SK-N-SH (cell line): ENCODE data around the gene CDH15. TPM values are rescaled to one million over a fixed set of nuclear protein-coding genes. Genes with fewer than 3 reads are reported as not detected.

Experiments used
- CTCF ChIA-PET: fragments of 300-600, 350-600 bp; formaldehyde crosslinking; extraction: SDS; loops from one replicate; lab custom pipeline; 2021; lab: Yijun Ruan, JAX
- POLR2A ChIA-PET: fragments of 350-600 bp; sonication (Branson Sonifier 250); formaldehyde crosslinking; extraction: SDS; loops from one replicate; lab custom pipeline; 2020; ENCODE audit warnings: antibody characterized with exemption, inconsistent platforms; lab: Yijun Ruan, JAX
- DNase-seq: peaks from one replicate; pipeline ENCODE4 v3.0.0; 2012
- H2AFZ ChIP-seq: fragments of 200-600 bp; sonication (generic); 2 replicates; pipeline ENCODE4 v1.8.1; 2016; ENCODE audit warnings: antibody characterized with exemption, mild to moderate bottlenecking, low read depth
- H3F3A ChIP-seq: fragments of 200-600 bp; sonication (generic); replicated peaks from 2 replicates; pipeline ENCODE3; 2016; ENCODE audit warnings: antibody characterized with exemption, mild to moderate bottlenecking; ENCODE audit not compliant: insufficient read depth
- H3K27ac ChIP-seq, 2 experiments: fragments of 200-500 bp in 1 of 2; fragments of 200-600 bp in 1 of 2; sonication (Bioruptor generic) in 1 of 2; sonication (generic), shearing (Covaris generic) in 1 of 2; 2 replicates each; pipeline versions ENCODE4 v1.5.1 to v1.6.1; 2014 to 2016; ENCODE audit warnings: low read depth in 2 of 2, inconsistent platforms in 1 of 2, low read length in 1 of 2, mild to moderate bottlenecking in 1 of 2, mixed read lengths in 1 of 2
- H3K27me3 ChIP-seq: fragments of 200-600 bp; sonication (generic), shearing (Covaris generic); 2 replicates; pipeline ENCODE4 v1.6.1; 2016; ENCODE audit warnings: mixed run types; ENCODE audit not compliant: insufficient read depth
- H3K36me3 ChIP-seq, 2 experiments: fragments of 200-500 bp in 1 of 2; fragments of 200-600 bp in 1 of 2; sonication (Bioruptor generic) in 1 of 2; sonication (generic) in 1 of 2; replicated peaks in 1 of 2; 2 replicates each; pipeline versions ENCODE3 to v1.5.1; 2014 to 2016; ENCODE audit warnings: low read length in 1 of 2, mild to moderate bottlenecking in 1 of 2; ENCODE audit not compliant: insufficient read depth in 2 of 2, control insufficient read depth in 1 of 2
- H3K4me1 ChIP-seq, 2 experiments: fragments of 200-500 bp in 1 of 2; fragments of 200-600 bp in 1 of 2; sonication (Bioruptor generic) in 1 of 2; sonication (generic), shearing (Covaris generic) in 1 of 2; 2 replicates each; pipeline versions ENCODE4 v1.5.1 to v1.6.1; 2014 to 2016; ENCODE audit warnings: low read depth in 1 of 2, low read length in 1 of 2, mixed run types in 1 of 2; ENCODE audit not compliant: insufficient read depth in 2 of 2, control insufficient read depth in 1 of 2
- H3K4me2 ChIP-seq: fragments of 200-600 bp; sonication (generic), shearing (Covaris generic); 2 replicates; pipeline ENCODE4 v1.6.1; 2017; ENCODE audit warnings: mixed run types
- H3K4me3 ChIP-seq, 2 experiments: fragments of 200-500 bp in 1 of 2; fragments of 200-600 bp in 1 of 2; sonication (Bioruptor generic) in 1 of 2; sonication (generic), shearing (Covaris generic) in 1 of 2; 2 replicates each; pipeline versions ENCODE4 v1.5.1 to v1.8.1; 2014 to 2016; ENCODE audit warnings: low read depth in 2 of 2, inconsistent platforms in 1 of 2, low read length in 1 of 2, mild to moderate bottlenecking in 1 of 2, mixed read lengths in 1 of 2, moderate library complexity in 1 of 2
- H3K79me2 ChIP-seq: fragments of 200-600 bp; sonication (generic); 2 replicates; pipeline ENCODE4 v1.8.1; 2017; ENCODE audit warnings: mild to moderate bottlenecking; ENCODE audit not compliant: insufficient read depth
- H3K9ac ChIP-seq: fragments of 200-600 bp; sonication (generic); 2 replicates; pipeline ENCODE4 v1.6.1; 2017; ENCODE audit warnings: mixed run types
- H3K9me2 ChIP-seq: fragments of 200-600 bp; sonication (generic); 2 replicates; pipeline ENCODE4 v1.6.1; 2017; ENCODE audit warnings: mixed run types
- H3K9me3 ChIP-seq: fragments of 200-600 bp; sonication (generic); 2 replicates; pipeline ENCODE4 v1.6.1; 2017; ENCODE audit warnings: mixed run types, mild to moderate bottlenecking, moderate library complexity
- H4K20me1 ChIP-seq: fragments of 200-600 bp; sonication (generic); 2 replicates; pipeline ENCODE4 v1.6.1; 2017; ENCODE audit warnings: mild to moderate bottlenecking, mixed run types; ENCODE audit not compliant: insufficient read depth
- EP300 ChIP-seq, 2 experiments: IDR thresholded peaks; 2 replicates each; pipeline versions ENCODE4 v1.4.0 to v1.6.1; 2012; ENCODE audit warnings: borderline replicate concordance in 1 of 2, low read depth in 1 of 2, low read length in 1 of 2
- GATA2 ChIP-seq: sonication (generic); formaldehyde crosslinking; IDR thresholded peaks from 2 replicates; pipeline ENCODE4 v1.5.0; 2020; ENCODE audit warnings: mild to moderate bottlenecking, missing genetic modification reagents
- NFIC ChIP-seq: IDR thresholded peaks from 2 replicates; pipeline ENCODE4 v1.4.0; 2012; ENCODE audit warnings: borderline replicate concordance
- NRF1 ChIP-seq: IDR thresholded peaks from 2 replicates; pipeline ENCODE4 v1.6.1; 2012; ENCODE audit warnings: low read depth, mild to moderate bottlenecking, low read length
- RFX5 ChIP-seq: IDR thresholded peaks from 2 replicates; pipeline ENCODE4 v1.6.1; 2012; ENCODE audit warnings: mild to moderate bottlenecking, improper control_type of control experiment, low read length
- TAF1 ChIP-seq: IDR thresholded peaks from 2 replicates; pipeline ENCODE4 v1.6.1; 2012; ENCODE audit warnings: low read depth, mild to moderate bottlenecking, low read length, moderate library complexity, borderline replicate concordance
- YY1 ChIP-seq: IDR thresholded peaks from 2 replicates; pipeline ENCODE4 v1.4.0; 2012; ENCODE audit warnings: low read depth, mild to moderate bottlenecking
- WGBS: methylation state at CpG from one replicate; pipeline ENCODE4 v1.1.6; 2017; ENCODE audit warnings: low lambda C conversion rate; 5-methylcytosine and 5-hydroxymethylcytosine counted together
- polyA plus RNA-seq, 3 experiments: library from polyadenylated mRNA; depleted of rRNA; stranded (reverse); fragments of >200 nt; gene quantifications; 2 replicates each; pipeline ENCODE4 v1.2.3, GENCODE V29; 2012
- TF ChIP-seq, protein P1 (sequence below): IDR thresholded peaks from 2 replicates; pipeline ENCODE4; 2012
- TF ChIP-seq, protein P2 (sequence below): IDR thresholded peaks from 2 replicates; pipeline ENCODE4 v1.6.1; 2012; ENCODE audit warnings: mild to moderate bottlenecking, low read depth, low read length, moderate library complexity

CDH15 gene
- polyA plus RNA-seq, 1 of the 3 experiments (the other 2 are of a cell fraction), result 0.03 TPM

DNA sequence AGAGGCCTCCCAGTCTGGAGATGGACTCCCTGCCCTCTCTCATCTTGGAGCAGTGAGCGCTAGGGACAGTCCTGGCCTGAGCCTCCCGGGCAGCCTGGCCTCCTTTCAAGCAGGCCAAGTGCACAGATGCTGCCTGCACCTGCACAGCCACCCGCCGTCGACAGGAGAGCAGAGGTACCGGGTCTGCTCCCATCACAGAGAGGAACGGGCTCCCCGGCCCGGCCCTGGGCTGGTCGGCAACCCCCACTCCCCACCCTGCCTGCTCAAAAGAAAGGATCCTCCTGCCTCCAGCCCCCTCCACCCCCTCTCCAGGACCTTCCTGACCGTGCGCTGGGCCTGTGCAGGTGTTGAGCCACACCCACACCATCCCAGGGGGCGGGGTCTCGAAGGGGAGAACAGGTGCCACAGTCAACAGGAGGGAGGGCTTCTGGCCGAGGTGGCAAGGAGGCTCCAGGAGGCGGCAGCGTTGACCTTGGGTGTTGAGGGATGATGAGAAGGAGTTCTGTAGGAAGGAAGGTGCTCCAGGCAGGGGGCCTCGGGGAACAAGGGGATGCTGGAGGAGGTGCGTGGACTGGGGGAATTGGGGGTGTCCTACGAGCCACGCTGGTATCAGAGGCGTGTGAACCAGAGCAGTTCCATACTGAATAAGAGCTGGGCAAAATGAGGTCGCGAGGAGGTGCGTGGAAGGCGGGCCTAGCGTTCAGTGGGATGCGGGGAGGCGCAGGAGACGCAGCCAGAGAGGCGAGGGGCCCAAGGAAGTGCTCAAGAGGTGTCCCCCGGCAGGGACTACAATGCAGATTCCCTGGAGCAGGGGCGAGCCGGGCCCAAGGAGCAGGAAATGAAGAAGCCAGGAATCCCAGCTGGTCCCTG lies 967 bp upstream of the CDH15 start:
- H4K20me1 ChIP-seq, result 0 out of 2 replicates have a peak, but pooled peaks cover 7% of the 10 kb centered on the region
- 50% methylated on average over 24 of the region's 34 CpGs for WGBS
- TF ChIP-seq RFX5 (no peak), EP300 (IDR thresholded peaks at IDR 0.05; ENCODE audit: borderline replicate concordance in 1 of 2, low read depth in 1 of 2, low read length in 1 of 2) (no peak), GATA2 (CRISPR knock-in tag) (no peak), TAF1 (no peak), NRF1 (no peak), YY1 (no peak)
- TF ChIP-seq, protein P1, sequence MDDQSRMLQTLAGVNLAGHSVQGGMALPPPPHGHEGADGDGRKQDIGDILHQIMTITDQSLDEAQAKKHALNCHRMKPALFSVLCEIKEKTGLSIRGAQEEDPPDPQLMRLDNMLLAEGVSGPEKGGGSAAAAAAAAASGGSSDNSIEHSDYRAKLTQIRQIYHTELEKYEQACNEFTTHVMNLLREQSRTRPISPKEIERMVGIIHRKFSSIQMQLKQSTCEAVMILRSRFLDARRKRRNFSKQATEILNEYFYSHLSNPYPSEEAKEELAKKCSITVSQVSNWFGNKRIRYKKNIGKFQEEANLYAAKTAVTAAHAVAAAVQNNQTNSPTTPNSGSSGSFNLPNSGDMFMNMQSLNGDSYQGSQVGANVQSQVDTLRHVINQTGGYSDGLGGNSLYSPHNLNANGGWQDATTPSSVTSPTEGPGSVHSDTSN, result no peak
- TF ChIP-seq, protein P2, sequence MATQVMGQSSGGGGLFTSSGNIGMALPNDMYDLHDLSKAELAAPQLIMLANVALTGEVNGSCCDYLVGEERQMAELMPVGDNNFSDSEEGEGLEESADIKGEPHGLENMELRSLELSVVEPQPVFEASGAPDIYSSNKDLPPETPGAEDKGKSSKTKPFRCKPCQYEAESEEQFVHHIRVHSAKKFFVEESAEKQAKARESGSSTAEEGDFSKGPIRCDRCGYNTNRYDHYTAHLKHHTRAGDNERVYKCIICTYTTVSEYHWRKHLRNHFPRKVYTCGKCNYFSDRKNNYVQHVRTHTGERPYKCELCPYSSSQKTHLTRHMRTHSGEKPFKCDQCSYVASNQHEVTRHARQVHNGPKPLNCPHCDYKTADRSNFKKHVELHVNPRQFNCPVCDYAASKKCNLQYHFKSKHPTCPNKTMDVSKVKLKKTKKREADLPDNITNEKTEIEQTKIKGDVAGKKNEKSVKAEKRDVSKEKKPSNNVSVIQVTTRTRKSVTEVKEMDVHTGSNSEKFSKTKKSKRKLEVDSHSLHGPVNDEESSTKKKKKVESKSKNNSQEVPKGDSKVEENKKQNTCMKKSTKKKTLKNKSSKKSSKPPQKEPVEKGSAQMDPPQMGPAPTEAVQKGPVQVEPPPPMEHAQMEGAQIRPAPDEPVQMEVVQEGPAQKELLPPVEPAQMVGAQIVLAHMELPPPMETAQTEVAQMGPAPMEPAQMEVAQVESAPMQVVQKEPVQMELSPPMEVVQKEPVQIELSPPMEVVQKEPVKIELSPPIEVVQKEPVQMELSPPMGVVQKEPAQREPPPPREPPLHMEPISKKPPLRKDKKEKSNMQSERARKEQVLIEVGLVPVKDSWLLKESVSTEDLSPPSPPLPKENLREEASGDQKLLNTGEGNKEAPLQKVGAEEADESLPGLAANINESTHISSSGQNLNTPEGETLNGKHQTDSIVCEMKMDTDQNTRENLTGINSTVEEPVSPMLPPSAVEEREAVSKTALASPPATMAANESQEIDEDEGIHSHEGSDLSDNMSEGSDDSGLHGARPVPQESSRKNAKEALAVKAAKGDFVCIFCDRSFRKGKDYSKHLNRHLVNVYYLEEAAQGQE, result no peak
- no peak overlapping the region for H3K27ac ChIP-seq
- no peak for DNase-seq
- H3K79me2 ChIP-seq, result no peaks in the 10 kb centered on the region
- peaks cover 24% of the 10 kb centered on the region; the same call in 1 of the 2 replicates for H3K27me3 ChIP-seq
- H3K4me2 ChIP-seq, result peak overlapping the region; percentile 52; the same call in 1 of the 2 replicates
- H2AFZ ChIP-seq, result no peak overlapping the region
- no peaks in the 10 kb centered on the region for H3K9me2 ChIP-seq
- peak overlapping the region in 1 of 2 experiments; percentile 21; a peak in 1 of 4 replicates for H3K4me3 ChIP-seq
- H3K4me1 ChIP-seq, result peaks cover 0 to 27% of the 10 kb centered on the region in 2 experiments; a peak in 1 of 4 replicates
- CTCF ChIA-PET, result interaction anchor here (0.9 to 6.5 kb wide), 3 partner anchors 229 to 434 kb away, joined by 4 to 82 read pairs (median 67); partner anchors contain the start of gene APRT
- H3K9me3 ChIP-seq, result no peaks in the 10 kb centered on the region
- H3K9ac ChIP-seq, result no peak overlapping the region
- H3F3A ChIP-seq, result no peaks in the 10 kb centered on the region
- POLR2A ChIA-PET, result interaction anchor here (1.2 kb wide), 1 partner anchor 359 kb away, joined by 3 read pairs; the partner anchor contains the start of gene APRT
- H3K36me3 ChIP-seq, result no peaks in the 10 kb centered on the region

GRCh38 chr16:89172171-89172527 lies 601 bp downstream of the CDH15 start:
- no peaks in the 10 kb centered on the region for H3K9me2 ChIP-seq
- no peak overlapping the region for H3K27ac ChIP-seq
- peaks cover 0 to 24% of the 10 kb centered on the region in 2 experiments; a peak in 1 of 4 replicates for H3K4me1 ChIP-seq
- H3K9ac ChIP-seq, result no peak overlapping the region
- H3K9me3 ChIP-seq, result no peaks in the 10 kb centered on the region
- no peak overlapping the region for H3K4me3 ChIP-seq
- peaks cover 24% of the 10 kb centered on the region; the same call in 1 of the 2 replicates for H3K27me3 ChIP-seq
- no peak overlapping the region for H3K4me2 ChIP-seq
- DNase-seq, result no peak
- ChIA-PET CTCF (interaction anchor here (2.2 to 6.5 kb wide), 2 partner anchors 119 to 359 kb away, joined by 5 to 82 read pairs; partner anchors contain the start of gene APRT), POLR2A (no interaction called here)
- no peaks in the 10 kb centered on the region for H3K79me2 ChIP-seq
- no peaks in the 10 kb centered on the region for H3F3A ChIP-seq
- H3K36me3 ChIP-seq, result no peaks in the 10 kb centered on the region
- no peak overlapping the region for H2AFZ ChIP-seq
- WGBS, result 54% methylated on average over 4 of the region's 11 CpGs
- H4K20me1 ChIP-seq, result 0 out of 2 replicates have a peak, but pooled peaks cover 7% of the 10 kb centered on the region
- TF ChIP-seq NFIC, result no peak
